OCI-LY3 (cell line): ENCODE results near the gene ADARB1.

Experiments used
- EZH2phosphoT487 ChIP-seq: fragments of 200-600 bp; shearing (Covaris generic); IDR thresholded peaks from 2 replicates; pipeline ENCODE4 v1.6.1; 2018; ENCODE audit warnings: antibody characterized with exemption, mixed run types, low read depth
- TF ChIP-seq, protein P1 (sequence below): fragments of 200-600, 300-600 bp; sonication (generic); IDR thresholded peaks from 2 replicates; pipeline ENCODE4 v1.5.1; 2014; ENCODE audit warnings: antibody characterized with exemption, low read length, low read depth

GRCh38 chr21:45150638-45151131, 76.3 kb downstream of the ADARB1 start:
- TF ChIP-seq, protein P1, sequence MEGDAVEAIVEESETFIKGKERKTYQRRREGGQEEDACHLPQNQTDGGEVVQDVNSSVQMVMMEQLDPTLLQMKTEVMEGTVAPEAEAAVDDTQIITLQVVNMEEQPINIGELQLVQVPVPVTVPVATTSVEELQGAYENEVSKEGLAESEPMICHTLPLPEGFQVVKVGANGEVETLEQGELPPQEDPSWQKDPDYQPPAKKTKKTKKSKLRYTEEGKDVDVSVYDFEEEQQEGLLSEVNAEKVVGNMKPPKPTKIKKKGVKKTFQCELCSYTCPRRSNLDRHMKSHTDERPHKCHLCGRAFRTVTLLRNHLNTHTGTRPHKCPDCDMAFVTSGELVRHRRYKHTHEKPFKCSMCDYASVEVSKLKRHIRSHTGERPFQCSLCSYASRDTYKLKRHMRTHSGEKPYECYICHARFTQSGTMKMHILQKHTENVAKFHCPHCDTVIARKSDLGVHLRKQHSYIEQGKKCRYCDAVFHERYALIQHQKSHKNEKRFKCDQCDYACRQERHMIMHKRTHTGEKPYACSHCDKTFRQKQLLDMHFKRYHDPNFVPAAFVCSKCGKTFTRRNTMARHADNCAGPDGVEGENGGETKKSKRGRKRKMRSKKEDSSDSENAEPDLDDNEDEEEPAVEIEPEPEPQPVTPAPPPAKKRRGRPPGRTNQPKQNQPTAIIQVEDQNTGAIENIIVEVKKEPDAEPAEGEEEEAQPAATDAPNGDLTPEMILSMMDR, result no peak
- no peak for TF ChIP-seq EZH2phosphoT487
